ENCODE measurements around the gene DTX3L. TPM values are rescaled to one million over a fixed set of nuclear protein-coding genes. Genes with fewer than 3 reads are reported as not detected.
A peak's percentile ranks its signal among the peaks of the same experiment; 100 is the strongest.

The DTX3L gene
- total RNA-seq, 2 donors from 2014 or later = 4.9 to 6.6 TPM

DNA sequence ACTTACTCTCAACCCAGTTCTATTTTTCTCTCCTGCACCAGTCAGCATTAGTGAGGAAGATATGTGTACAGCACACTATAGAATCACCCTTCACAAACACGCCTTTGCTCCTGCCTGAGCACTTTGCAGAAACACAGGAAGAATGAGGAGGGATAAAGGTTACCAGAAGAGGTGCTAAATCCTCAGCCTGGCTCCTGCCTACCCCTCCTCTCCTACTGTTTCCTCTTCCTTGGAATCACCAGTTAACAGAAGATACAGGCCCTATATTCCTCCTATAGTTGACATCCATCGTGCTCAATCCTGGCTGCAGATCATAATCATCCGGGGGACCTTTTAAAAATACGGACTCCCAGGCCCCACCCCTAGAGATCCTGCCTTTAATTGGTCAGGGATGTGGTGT is 42.2 kb downstream of the DTX3L start:
- peaks cover 4% of the 10 kb centered on the region for H3K4me1 Mint-ChIP-seq
- no peaks in the 10 kb centered on the region for H3K36me3 Mint-ChIP-seq (ENCODE audit: low read depth)
- TF ChIP-seq, protein P1, sequence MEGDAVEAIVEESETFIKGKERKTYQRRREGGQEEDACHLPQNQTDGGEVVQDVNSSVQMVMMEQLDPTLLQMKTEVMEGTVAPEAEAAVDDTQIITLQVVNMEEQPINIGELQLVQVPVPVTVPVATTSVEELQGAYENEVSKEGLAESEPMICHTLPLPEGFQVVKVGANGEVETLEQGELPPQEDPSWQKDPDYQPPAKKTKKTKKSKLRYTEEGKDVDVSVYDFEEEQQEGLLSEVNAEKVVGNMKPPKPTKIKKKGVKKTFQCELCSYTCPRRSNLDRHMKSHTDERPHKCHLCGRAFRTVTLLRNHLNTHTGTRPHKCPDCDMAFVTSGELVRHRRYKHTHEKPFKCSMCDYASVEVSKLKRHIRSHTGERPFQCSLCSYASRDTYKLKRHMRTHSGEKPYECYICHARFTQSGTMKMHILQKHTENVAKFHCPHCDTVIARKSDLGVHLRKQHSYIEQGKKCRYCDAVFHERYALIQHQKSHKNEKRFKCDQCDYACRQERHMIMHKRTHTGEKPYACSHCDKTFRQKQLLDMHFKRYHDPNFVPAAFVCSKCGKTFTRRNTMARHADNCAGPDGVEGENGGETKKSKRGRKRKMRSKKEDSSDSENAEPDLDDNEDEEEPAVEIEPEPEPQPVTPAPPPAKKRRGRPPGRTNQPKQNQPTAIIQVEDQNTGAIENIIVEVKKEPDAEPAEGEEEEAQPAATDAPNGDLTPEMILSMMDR (conservative IDR thresholded peaks at IDR 0.05) = no peak
- no peak overlapping the region for H3K4me3 ChIP-seq (ENCODE audit: low read length)
- no peaks in the 10 kb centered on the region for H3K4me1 ChIP-seq (ENCODE audit: control insufficient read depth, insufficient read depth, low read length)
- H3K9me3 Mint-ChIP-seq = no peaks in the 10 kb centered on the region
- H3K9me3 ChIP-seq (ENCODE audit: control insufficient read depth, low read length) = no peaks in the 10 kb centered on the region
- no peak overlapping the region for H3K27ac Mint-ChIP-seq
- H3K27me3 Mint-ChIP-seq (ENCODE audit: insufficient read depth) = no peaks in the 10 kb centered on the region
- no peak overlapping the region for H3K27ac ChIP-seq (ENCODE audit: low read depth, low read length)
- H3K36me3 ChIP-seq (ENCODE audit: control insufficient read depth, insufficient read depth, low read length) = no peaks in the 10 kb centered on the region
- H3K9ac ChIP-seq (ENCODE audit: extremely low read depth, low read length, poor library complexity, severe bottlenecking) = no peak overlapping the region
- WGBS, 2 experiments (ENCODE audit: insufficient coverage in 1 of 2, insufficient read length in 1 of 2) = 40 to 81% methylated on average over 1 to 4 of the region's 4 CpGs
- DNase-seq = peak; percentile 50
- H3K4me3 Mint-ChIP-seq = no peak overlapping the region
- no peaks in the 10 kb centered on the region for H3K27me3 ChIP-seq (ENCODE audit: control insufficient read depth, insufficient read depth, low read length, poor library complexity, severe bottlenecking)

DNA sequence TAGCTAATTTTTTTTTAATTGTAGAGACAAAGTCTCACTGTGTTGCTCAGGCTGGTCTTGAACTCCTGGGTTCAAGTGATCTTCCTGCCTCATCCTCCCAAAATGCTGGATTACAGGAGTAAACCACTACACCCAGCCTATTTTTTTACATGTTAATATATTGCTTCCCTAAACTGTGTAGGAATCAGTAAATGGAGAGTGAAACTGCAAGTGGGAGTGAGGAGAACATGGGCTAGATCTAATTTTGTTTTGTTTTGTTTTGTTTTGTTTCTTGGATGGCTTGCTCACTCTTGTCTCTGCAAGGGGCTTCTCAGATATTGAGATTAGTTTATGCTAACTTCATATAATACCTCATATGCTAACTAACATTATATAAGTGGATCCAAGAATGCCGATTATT is 44.8 kb downstream of the DTX3L start:
- Histone ChIP-seq H3K9ac (ENCODE audit: extremely low read depth, low read length, poor library complexity, severe bottlenecking) (no peak overlapping the region), H3K9me3 (ENCODE audit: control insufficient read depth, low read length) (no peaks in the 10 kb centered on the region), H3K4me1 (ENCODE audit: control insufficient read depth, insufficient read depth, low read length) (no peaks in the 10 kb centered on the region), H3K4me3 (ENCODE audit: low read length) (no peak overlapping the region), H3K36me3 (ENCODE audit: control insufficient read depth, insufficient read depth, low read length) (no peaks in the 10 kb centered on the region), H3K27me3 (ENCODE audit: control insufficient read depth, insufficient read depth, low read length, poor library complexity, severe bottlenecking) (no peaks in the 10 kb centered on the region), H3K27ac (ENCODE audit: low read depth, low read length) (no peak overlapping the region)
- Mint-ChIP-seq H3K9me3 (no peaks in the 10 kb centered on the region), H3K4me1 (peaks cover 4% of the 10 kb centered on the region), H3K4me3 (no peak overlapping the region), H3K27me3 (ENCODE audit: insufficient read depth) (no peaks in the 10 kb centered on the region), H3K27ac (no peak overlapping the region), H3K36me3 (ENCODE audit: low read depth) (no peaks in the 10 kb centered on the region)
- 100% methylated on average over 1 of the region's 1 CpG; no CpG with 5 or more reads in 1 of the 2 experiments for WGBS, 2 experiments (ENCODE audit: insufficient coverage in 1 of 2, insufficient read length in 1 of 2)
- TF ChIP-seq, protein P1 (conservative IDR thresholded peaks at IDR 0.05) = no peak
- no peak for DNase-seq

DNA sequence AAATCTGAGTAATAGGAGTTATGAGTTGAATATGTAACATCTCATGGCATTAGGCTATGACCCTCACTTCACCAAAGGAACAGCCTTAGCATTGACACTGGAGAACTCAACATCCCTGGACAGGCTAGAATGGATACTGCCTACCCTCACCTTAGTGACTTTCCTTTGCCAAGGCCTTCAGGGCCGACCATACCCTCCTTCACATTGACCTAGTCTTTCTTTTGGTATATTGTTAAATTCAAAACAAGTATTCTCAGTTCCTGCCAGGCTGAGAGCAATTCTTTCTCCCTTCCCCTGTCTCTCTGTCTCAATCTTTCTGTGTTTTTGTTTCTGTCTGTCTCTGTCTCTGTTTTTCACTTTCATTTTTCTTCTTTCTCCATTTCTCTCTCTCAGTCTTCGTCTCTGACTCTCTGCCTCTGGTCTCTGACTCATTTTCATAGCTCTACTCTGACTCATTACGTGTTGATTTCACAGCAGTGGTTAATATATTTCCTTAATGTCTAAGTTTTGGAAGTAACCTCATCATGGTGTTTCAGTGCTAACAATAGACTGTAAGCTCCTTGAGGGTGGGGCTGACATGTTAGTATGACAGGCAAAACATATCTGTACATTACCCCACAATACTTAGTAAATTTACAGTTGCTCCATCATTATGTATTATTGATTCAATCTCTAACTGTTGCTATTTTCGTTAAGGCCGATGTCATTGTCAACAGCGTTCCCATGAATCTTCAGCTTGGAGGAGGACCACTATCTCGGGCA is 45.8 kb downstream of the DTX3L start:
- no peak overlapping the region for H3K27ac ChIP-seq (ENCODE audit: low read depth, low read length)
- H3K9me3 ChIP-seq (ENCODE audit: control insufficient read depth, low read length) = no peaks in the 10 kb centered on the region
- H3K4me3 ChIP-seq (ENCODE audit: low read length) = no peak overlapping the region
- Mint-ChIP-seq H3K36me3 (ENCODE audit: low read depth) (no peaks in the 10 kb centered on the region), H3K4me1 (peaks cover 4% of the 10 kb centered on the region), H3K9me3 (no peaks in the 10 kb centered on the region), H3K27ac (no peak overlapping the region), H3K4me3 (no peak overlapping the region), H3K27me3 (ENCODE audit: insufficient read depth) (no peaks in the 10 kb centered on the region)
- TF ChIP-seq, protein P1 (conservative IDR thresholded peaks at IDR 0.05) = no peak
- WGBS, 2 experiments (ENCODE audit: insufficient coverage in 1 of 2, insufficient read length in 1 of 2) = 91 to 95% methylated on average over 6 to 7 of the region's 7 CpGs
- no peak for DNase-seq
- H3K27me3 ChIP-seq (ENCODE audit: control insufficient read depth, insufficient read depth, low read length, poor library complexity, severe bottlenecking) = no peaks in the 10 kb centered on the region
- no peaks in the 10 kb centered on the region for H3K4me1 ChIP-seq (ENCODE audit: control insufficient read depth, insufficient read depth, low read length)
- no peaks in the 10 kb centered on the region for H3K36me3 ChIP-seq (ENCODE audit: control insufficient read depth, insufficient read depth, low read length)
- no peak overlapping the region for H3K9ac ChIP-seq (ENCODE audit: extremely low read depth, low read length, poor library complexity, severe bottlenecking)

All from endodermal cell (in vitro differentiated cells).